ENCODE results near the gene FAAP20. TPM values are rescaled to one million over a fixed set of nuclear protein-coding genes. Genes with fewer than 3 reads are reported as not detected.
A peak's percentile ranks its signal among the peaks of the same experiment; 100 is the strongest.

The FAAP20 gene
- total and polyA plus RNA-seq, 9 of the 15 experiments (the other 6 are each of a cell fraction or from before 2014, with no cell fraction given): 0.58 to 143 (median 9.9) TPM

DNA sequence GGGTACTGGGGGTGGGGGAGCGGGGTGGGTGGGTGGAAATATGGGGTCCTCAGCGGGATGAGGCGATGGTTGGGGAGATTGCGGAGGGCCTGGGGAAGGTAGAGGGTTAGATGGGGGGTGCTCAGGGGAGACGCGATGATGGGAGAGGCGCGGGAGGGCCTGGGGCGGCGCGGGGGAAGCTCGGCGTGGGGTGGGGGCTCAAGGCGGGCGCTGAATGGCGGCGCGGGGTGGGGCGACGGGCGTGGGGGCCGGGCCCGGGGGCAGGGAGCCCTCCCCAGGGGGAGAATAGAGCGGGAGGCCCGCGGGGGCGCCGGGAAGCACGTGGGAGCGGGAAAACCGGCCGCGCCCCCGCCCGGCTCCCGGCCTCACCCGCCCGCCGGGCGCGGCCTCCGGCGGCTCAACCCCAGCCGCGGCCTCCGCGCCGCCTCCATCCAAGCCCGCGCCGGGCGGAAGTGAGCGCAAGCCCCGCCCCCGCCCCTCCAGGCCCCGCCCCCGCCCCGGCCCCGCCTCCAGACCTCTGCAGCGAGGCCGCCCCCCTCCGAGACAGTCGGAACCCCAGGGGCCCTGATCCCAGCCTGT, at the start of gene FAAP20 (continued):
- TF ChIP-seq, protein P1, sequence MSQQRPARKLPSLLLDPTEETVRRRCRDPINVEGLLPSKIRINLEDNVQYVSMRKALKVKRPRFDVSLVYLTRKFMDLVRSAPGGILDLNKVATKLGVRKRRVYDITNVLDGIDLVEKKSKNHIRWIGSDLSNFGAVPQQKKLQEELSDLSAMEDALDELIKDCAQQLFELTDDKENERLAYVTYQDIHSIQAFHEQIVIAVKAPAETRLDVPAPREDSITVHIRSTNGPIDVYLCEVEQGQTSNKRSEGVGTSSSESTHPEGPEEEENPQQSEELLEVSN (IDR thresholded peaks at IDR 0.05; ENCODE audit: borderline replicate concordance in 1 of 2, extremely low read depth in 1 of 2, insufficient read depth in 1 of 2, insufficient read length in 1 of 2, low read depth in 1 of 2, low read length in 1 of 2, poor library complexity in 1 of 2, severe bottlenecking in 1 of 2): peak; percentile 13 to 94
- TF ChIP-seq CHD2 (IDR thresholded peaks at IDR 0.05; ENCODE audit: low read depth, low read length) (no peak), ZNF3 (CRISPR knock-in tag; IDR thresholded peaks at IDR 0.05) (no peak), YY1 (IDR thresholded peaks at IDR 0.05; ENCODE audit: borderline replicate concordance in 1 of 3, control insufficient read depth in 1 of 3, extremely low read depth in 1 of 3, insufficient read depth in 3 of 3, insufficient read length in 1 of 3, insufficient replicate concordance in 2 of 3, low read depth in 1 of 3, low read length in 2 of 3) (peak in 2 of 3 experiments; percentile 59 to 77), TARDBP (IDR thresholded peaks at IDR 0.05) (no peak), POLR3G (IDR thresholded peaks at IDR 0.05; ENCODE audit: extremely low read depth, insufficient read length, insufficient replicate concordance) (no peak), TRIM28 (IDR thresholded peaks at IDR 0.05) (no peak), DACH1 (IDR thresholded peaks at IDR 0.05; ENCODE audit: partially characterized antibody) (no peak)
- TF ChIP-seq, protein P2, sequence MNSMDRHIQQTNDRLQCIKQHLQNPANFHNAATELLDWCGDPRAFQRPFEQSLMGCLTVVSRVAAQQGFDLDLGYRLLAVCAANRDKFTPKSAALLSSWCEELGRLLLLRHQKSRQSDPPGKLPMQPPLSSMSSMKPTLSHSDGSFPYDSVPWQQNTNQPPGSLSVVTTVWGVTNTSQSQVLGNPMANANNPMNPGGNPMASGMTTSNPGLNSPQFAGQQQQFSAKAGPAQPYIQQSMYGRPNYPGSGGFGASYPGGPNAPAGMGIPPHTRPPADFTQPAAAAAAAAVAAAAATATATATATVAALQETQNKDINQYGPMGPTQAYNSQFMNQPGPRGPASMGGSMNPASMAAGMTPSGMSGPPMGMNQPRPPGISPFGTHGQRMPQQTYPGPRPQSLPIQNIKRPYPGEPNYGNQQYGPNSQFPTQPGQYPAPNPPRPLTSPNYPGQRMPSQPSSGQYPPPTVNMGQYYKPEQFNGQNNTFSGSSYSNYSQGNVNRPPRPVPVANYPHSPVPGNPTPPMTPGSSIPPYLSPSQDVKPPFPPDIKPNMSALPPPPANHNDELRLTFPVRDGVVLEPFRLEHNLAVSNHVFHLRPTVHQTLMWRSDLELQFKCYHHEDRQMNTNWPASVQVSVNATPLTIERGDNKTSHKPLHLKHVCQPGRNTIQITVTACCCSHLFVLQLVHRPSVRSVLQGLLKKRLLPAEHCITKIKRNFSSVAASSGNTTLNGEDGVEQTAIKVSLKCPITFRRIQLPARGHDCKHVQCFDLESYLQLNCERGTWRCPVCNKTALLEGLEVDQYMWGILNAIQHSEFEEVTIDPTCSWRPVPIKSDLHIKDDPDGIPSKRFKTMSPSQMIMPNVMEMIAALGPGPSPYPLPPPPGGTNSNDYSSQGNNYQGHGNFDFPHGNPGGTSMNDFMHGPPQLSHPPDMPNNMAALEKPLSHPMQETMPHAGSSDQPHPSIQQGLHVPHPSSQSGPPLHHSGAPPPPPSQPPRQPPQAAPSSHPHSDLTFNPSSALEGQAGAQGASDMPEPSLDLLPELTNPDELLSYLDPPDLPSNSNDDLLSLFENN (IDR thresholded peaks at IDR 0.05; ENCODE audit: low read depth in 2 of 2, low read length in 2 of 2): no peak
- TF ChIP-seq, protein P3, sequence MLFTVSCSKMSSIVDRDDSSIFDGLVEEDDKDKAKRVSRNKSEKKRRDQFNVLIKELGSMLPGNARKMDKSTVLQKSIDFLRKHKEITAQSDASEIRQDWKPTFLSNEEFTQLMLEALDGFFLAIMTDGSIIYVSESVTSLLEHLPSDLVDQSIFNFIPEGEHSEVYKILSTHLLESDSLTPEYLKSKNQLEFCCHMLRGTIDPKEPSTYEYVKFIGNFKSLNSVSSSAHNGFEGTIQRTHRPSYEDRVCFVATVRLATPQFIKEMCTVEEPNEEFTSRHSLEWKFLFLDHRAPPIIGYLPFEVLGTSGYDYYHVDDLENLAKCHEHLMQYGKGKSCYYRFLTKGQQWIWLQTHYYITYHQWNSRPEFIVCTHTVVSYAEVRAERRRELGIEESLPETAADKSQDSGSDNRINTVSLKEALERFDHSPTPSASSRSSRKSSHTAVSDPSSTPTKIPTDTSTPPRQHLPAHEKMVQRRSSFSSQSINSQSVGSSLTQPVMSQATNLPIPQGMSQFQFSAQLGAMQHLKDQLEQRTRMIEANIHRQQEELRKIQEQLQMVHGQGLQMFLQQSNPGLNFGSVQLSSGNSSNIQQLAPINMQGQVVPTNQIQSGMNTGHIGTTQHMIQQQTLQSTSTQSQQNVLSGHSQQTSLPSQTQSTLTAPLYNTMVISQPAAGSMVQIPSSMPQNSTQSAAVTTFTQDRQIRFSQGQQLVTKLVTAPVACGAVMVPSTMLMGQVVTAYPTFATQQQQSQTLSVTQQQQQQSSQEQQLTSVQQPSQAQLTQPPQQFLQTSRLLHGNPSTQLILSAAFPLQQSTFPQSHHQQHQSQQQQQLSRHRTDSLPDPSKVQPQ (CRISPR knock-in tag; IDR thresholded peaks at IDR 0.05; ENCODE audit: borderline replicate concordance): no peak
